Measurements from ENCODE around the gene TPT1. TPM values are rescaled to one million over a fixed set of nuclear protein-coding genes. Genes with fewer than 3 reads are reported as not detected.

The TPT1 gene
- total RNA-seq, 1 experiment from 2014 or later: 1,963 TPM

DNA sequence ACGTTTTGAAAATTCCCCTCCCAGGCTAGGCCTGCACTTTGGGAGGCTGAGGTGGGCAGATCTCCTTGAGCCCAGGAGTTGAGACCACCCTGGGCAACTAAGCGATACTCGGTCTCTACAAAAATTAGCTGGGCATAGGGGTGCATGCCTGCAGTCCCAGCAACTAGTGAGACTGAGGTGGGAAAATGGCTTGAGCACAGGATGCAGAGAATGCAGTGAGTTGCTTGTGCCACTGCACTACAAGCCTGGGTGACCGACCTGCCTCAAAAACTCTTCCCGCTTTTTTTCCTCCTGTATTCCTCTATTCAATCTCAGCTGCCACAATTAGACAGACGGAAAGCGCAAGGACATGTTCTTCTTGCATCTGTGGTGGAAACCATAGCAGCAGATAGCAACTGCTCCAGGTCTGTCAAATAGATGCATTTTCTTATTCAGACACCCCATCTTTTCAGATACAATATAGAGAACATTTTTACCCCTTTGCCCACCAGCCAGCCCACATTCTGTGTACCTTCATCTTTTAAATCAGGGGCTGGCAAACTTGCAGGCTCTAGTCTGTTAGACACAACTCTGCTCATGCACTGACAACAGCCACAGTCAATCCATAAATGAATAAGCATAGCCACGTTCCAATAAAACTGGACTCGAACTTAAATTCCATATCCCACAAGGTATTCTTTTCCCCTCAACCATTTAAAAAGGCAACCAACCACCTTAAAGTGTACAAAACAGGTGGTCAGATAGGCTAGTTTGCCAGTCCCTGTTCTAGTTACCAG is 4.8 kb downstream of the TPT1 start:
- intact Hi-C loops (cut with micrococcal nuclease; ENCODE audit: unreplicated experiment): no loop called here
- H3K27ac ChIP-seq (ENCODE audit: low read depth, low read length, poor library complexity, severe bottlenecking): peak overlapping the region; percentile 72
- H3K9me3 ChIP-seq (ENCODE audit: low read depth, low read length, poor library complexity, severe bottlenecking): no peaks in the 10 kb centered on the region
- H3K4me3 ChIP-seq (ENCODE audit: low read depth, low read length, poor library complexity, severe bottlenecking): no peak overlapping the region
- no peaks in the 10 kb centered on the region for H3K27me3 ChIP-seq (replicated peaks; ENCODE audit: insufficient read depth, low read depth, low read length, poor library complexity)
- TF ChIP-seq EZH2 (IDR thresholded peaks at IDR 0.05; ENCODE audit: borderline replicate concordance, low read depth, low read length, poor library complexity, severe bottlenecking): no peak
- TF ChIP-seq, protein P1, sequence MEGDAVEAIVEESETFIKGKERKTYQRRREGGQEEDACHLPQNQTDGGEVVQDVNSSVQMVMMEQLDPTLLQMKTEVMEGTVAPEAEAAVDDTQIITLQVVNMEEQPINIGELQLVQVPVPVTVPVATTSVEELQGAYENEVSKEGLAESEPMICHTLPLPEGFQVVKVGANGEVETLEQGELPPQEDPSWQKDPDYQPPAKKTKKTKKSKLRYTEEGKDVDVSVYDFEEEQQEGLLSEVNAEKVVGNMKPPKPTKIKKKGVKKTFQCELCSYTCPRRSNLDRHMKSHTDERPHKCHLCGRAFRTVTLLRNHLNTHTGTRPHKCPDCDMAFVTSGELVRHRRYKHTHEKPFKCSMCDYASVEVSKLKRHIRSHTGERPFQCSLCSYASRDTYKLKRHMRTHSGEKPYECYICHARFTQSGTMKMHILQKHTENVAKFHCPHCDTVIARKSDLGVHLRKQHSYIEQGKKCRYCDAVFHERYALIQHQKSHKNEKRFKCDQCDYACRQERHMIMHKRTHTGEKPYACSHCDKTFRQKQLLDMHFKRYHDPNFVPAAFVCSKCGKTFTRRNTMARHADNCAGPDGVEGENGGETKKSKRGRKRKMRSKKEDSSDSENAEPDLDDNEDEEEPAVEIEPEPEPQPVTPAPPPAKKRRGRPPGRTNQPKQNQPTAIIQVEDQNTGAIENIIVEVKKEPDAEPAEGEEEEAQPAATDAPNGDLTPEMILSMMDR (conservative IDR thresholded peaks at IDR 0.05; ENCODE audit: low read depth, low read length): no peak
- ChIA-PET POLR2A (ENCODE audit: low non-redundant PET) (no interaction called here), CTCF (no interaction called here)
- DNase-seq (ENCODE audit: low spot score): no peak
- H3K4me1 ChIP-seq (ENCODE audit: insufficient read depth, low read length, poor library complexity, severe bottlenecking): peaks cover 83% of the 10 kb centered on the region
- no TSS peak for BruUV-seq (replicated peaks)
- H3K36me3 ChIP-seq (ENCODE audit: insufficient read depth, low read length, poor library complexity, severe bottlenecking): peaks cover 67% of the 10 kb centered on the region

DNA sequence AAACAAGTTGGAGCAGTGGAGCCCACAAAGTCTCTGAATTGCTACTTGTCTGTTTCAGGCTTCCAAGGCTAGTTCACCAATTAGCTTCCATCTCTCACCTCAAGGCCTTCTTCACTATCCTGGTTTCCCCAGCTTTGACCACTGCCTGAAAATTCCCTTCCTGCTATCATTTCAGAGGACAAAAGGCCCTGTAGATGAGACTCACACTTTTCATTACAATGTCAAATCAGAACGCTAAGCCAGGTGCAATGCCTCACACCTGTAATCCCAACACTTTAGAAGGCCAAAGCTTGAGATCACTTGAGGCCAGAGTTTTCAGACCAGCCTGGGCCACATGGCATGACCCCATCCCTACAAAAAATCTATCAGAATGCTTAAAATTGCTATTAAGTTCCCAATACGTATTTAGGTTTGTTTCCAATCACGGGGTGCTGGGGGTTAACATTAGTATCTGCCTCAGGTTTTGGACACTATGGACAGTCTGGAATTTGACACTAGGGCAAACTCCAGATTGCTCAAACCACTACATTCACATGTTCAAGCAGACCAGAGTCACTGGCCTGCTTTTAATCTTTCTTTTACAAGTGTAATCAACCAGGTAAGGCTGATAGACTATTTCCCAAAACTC is 5.5 kb downstream of the TPT1 start:
- no TSS peak for BruUV-seq (replicated peaks)
- POLR2A ChIA-PET (ENCODE audit: low non-redundant PET): no interaction called here
- Histone ChIP-seq H3K4me3 (ENCODE audit: low read depth, low read length, poor library complexity, severe bottlenecking) (no peak overlapping the region), H3K27me3 (replicated peaks; ENCODE audit: insufficient read depth, low read depth, low read length, poor library complexity) (no peaks in the 10 kb centered on the region), H3K36me3 (ENCODE audit: insufficient read depth, low read length, poor library complexity, severe bottlenecking) (peaks cover 67% of the 10 kb centered on the region), H3K27ac (ENCODE audit: low read depth, low read length, poor library complexity, severe bottlenecking) (peak overlapping the region; percentile 72), H3K4me1 (ENCODE audit: insufficient read depth, low read length, poor library complexity, severe bottlenecking) (peaks cover 90% of the 10 kb centered on the region), H3K9me3 (ENCODE audit: low read depth, low read length, poor library complexity, severe bottlenecking) (no peaks in the 10 kb centered on the region)
- TF ChIP-seq EZH2 (IDR thresholded peaks at IDR 0.05; ENCODE audit: borderline replicate concordance, low read depth, low read length, poor library complexity, severe bottlenecking): no peak
- TF ChIP-seq, protein P1 (conservative IDR thresholded peaks at IDR 0.05; ENCODE audit: low read depth, low read length): no peak
- CTCF ChIA-PET: no interaction called here
- intact Hi-C loops (cut with micrococcal nuclease; ENCODE audit: unreplicated experiment): no loop called here
- no peak for DNase-seq (ENCODE audit: low spot score)

DNA sequence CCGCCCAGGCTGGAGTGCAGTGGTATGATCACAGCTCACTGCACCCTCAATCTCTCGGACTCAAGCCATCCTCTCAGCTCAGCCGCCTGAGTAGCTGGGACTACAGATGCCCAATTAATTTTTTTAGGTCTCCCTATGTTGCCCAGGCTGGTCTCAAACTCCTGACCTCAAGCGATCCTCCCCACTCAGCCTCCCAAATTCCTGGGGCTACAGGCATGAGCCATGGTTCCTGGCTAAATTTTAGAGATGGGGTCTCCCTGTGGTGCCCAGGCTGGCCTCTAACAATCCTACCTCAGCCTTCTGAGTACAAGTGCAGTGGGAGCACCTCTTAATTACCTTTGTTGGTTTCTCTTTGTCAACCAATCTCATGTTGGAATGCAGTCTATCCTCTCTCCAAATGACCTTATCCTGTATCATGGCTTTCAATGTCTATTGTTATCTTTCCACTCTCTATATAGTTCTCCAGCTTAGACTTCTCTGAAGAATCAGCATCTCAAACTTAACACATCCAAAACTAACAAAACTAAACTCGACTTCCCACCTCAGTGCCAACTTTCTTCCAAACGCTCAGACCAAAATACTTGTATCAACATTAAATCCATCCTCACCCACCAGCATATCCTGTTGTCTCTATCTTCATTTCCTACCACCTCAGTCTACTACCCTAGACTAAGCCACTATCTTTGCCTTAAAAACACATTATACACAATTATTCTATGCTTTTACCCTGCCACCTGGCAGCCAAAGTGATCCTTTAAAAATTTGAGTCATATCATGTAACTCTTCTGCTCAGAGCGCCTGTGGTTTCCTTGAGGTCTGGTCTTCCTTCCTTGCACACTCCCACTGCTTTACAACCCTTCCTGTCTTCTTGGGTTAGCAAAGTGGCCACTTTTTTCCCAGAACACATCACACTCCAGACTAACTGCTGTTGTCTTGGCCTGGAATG is 6.7 kb downstream of the TPT1 start:
- no peak overlapping the region for H3K4me3 ChIP-seq (ENCODE audit: low read depth, low read length, poor library complexity, severe bottlenecking)
- peak overlapping the region; percentile 72 for H3K27ac ChIP-seq (ENCODE audit: low read depth, low read length, poor library complexity, severe bottlenecking)
- H3K9me3 ChIP-seq (ENCODE audit: low read depth, low read length, poor library complexity, severe bottlenecking): no peaks in the 10 kb centered on the region
- DNase-seq (ENCODE audit: low spot score): no peak
- ChIA-PET POLR2A (ENCODE audit: low non-redundant PET) (no interaction called here), CTCF (no interaction called here)
- no peaks in the 10 kb centered on the region for H3K27me3 ChIP-seq (replicated peaks; ENCODE audit: insufficient read depth, low read depth, low read length, poor library complexity)
- peaks cover 54% of the 10 kb centered on the region for H3K36me3 ChIP-seq (ENCODE audit: insufficient read depth, low read length, poor library complexity, severe bottlenecking)
- no TSS peak for BruUV-seq (replicated peaks)
- peaks cover 98% of the 10 kb centered on the region for H3K4me1 ChIP-seq (ENCODE audit: insufficient read depth, low read length, poor library complexity, severe bottlenecking)
- intact Hi-C loops (cut with micrococcal nuclease; ENCODE audit: unreplicated experiment): no loop called here
- no peak for TF ChIP-seq EZH2 (IDR thresholded peaks at IDR 0.05; ENCODE audit: borderline replicate concordance, low read depth, low read length, poor library complexity, severe bottlenecking)
- TF ChIP-seq, protein P1 (conservative IDR thresholded peaks at IDR 0.05; ENCODE audit: low read depth, low read length): no peak
